GM19467 (cell line): Measurements from ENCODE around the gene PRR5L.
"Not testable (repeated sequence)": the region's sequence is repeated elsewhere in the genome, so short reads cannot be mapped to it uniquely, and the experiment has no call there.

Source experiments
- ATAC-seq: cut with Tn5 transposase; IDR thresholded peaks from one replicate; pipeline ENCODE4 v1.9.1; 2021; ENCODE audit warnings: mild to moderate bottlenecking, moderate library complexity; ENCODE audit not compliant: unreplicated experiment

PRR5L gene

DNA sequence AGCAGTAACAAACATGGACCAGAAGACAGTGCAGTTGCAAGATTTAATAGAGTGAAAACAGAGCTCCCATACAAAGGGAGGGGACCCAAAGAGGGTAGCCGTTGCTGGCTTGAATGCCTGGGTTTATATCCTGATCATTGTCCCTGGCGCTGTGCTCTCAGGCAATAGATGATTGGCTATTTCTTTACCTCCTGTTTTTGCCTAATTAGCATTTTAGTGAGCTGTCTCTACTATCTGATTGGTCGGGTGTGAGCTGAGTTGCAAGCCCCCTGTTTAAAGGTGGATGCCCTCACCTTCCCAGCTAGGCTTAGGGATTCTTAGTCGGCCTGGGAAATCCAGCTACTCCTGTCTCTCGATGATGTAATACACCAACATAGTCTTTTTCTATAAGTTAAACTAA lies 29.3 kb downstream of the PRR5L start:
- ATAC-seq, result not testable (repeated sequence)

DNA sequence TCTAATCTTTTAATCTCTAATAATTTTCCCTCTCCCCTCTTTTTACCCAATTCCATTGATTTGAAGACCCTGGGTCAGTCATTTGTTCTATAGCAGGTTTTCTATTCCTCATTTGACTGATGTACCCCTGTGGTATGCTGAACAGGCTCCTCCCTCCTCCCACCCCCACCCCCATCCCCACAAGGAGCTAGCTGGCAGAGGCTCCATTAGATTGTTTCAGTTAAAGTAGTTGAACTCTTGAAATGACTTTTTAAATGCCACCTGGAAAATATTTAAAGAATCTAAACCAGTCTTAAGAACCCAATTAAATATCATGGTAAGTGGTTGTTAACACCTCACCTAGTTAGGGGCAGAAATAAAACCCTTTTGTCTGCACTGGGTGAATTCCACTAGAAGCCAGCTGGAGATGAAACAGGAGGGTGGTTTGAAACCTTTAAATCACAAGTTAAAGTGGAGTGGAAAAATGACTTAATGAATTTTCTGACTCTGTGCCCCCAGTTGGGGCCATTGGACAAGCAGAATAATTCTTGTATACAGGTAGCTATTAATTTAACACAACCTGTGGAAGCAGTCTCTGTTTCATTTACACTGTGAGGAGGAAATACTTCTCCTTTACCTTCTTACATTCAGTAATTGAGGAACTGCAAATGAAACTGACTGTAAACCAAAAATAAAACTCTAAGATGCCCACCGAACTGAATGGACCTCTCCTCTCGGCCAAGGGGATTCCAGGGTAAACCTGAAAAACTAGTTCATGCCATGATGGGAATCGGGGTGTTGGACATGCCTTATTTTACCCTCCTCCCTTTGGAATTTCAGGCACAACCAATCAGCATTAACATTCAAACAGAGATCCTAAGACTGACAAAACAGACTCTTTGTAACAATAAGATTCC lies 30.7 kb downstream of the PRR5L start:
- ATAC-seq, result peak; percentile 76

DNA sequence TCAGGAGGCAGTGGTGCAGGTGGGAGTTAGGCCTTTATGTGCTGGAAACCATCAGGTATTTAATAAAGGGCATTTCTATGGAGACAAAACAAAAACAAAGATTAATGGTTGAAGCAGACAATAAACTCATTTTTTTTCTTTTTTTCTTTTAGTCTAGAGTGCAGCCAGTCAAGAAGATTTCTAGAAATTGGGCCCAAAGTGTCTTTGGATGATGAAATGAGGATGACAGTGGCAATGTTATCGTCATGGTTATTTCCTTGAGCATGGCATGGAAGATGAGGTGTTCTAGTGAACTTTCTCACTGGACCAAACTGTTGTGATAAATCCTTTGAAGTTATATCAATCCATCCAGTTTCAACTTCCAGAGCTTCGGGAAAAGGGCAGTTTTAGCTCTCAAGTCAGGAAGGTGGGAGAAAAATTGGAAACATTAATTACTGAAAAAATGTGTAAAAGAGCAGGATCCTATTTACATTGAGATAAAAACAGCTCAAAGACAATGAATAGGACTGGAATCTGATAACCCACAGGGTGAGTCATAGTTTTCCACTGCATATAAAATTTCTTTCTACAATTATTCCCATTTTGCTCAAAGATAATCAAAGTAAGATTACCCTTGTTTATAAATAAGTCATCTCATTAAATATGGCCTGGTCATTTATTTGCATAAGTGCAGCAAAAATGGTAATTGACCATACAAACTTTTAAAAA lies 33.0 kb downstream of the PRR5L start:
- ATAC-seq, result no peak

DNA sequence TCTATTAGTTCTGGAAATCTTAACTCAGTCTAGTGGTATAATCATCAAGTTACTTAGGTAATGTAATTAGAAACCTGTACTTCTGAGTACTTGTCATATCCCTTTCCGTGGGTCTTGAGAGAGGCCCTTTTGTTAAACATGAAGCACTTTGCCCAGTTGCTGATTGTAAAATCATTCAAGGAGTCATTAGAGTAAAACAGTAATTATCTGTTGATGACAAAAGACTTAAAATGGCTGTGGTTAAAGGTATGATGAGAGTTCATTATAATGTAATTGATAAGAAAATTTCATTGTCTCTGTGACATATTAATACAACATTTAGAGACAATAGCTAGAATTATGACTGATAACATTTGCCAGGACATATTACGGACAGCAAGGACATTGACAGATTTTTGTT lies 34.3 kb downstream of the PRR5L start:
- no peak for ATAC-seq

DNA sequence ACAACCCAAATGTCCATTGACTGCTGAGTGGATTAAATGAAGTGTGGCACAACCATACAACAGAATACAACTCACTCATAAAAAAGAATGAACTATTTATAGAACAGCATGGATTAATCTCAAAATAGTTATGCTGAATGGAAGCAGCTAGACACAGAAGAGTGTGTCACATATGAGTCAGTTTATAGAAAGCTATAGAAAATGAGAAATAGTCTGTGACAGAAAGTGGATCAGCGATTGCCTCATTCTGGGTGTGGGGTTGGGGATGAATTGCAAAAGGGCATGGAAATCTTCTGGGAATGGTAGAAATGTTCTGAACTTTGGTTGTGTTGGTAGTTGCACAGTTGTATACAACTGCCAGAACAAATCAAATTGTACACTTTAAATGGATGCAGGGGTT lies 37.4 kb downstream of the PRR5L start:
- no peak for ATAC-seq

DNA sequence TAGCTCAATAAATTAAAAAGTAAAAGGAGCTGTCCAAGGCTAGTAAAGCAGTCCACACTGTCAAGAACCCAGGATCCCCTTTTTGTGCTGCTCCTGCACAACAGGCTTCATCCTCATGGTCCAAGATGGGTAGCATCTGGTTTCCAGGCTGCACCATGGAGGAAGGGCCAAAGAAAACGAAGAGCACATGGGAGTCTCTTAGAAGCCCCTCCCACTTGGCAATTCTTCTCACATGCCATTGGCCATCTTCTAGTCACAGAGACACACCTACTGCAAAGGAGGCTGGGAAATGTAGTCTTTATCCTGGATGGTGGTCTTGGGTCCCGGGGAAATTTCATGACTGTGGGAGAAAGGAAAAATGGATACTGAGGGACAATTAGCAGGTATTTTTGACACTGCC lies 37.8 kb downstream of the PRR5L start:
- ATAC-seq, result no peak

DNA sequence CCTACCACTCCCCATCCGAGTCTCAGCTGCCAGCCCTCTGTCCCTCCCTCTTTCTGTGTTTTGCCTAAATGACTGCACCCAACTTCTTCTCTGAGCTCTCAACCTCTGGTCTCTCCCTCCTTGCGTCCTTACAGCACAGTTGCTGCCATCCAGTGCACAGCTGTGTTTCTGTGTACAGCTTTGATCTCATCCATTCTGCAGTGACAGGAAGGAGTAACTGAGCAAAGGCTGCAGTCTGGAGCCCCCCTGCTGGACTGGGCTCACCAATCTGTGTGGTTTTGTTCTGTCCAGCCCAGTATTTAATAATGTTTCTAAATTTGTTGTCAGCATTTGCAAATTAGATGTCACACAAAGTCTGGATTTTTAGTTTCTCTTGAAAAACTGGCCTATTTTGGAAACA lies 43.8 kb downstream of the PRR5L start:
- ATAC-seq, result no peak

DNA sequence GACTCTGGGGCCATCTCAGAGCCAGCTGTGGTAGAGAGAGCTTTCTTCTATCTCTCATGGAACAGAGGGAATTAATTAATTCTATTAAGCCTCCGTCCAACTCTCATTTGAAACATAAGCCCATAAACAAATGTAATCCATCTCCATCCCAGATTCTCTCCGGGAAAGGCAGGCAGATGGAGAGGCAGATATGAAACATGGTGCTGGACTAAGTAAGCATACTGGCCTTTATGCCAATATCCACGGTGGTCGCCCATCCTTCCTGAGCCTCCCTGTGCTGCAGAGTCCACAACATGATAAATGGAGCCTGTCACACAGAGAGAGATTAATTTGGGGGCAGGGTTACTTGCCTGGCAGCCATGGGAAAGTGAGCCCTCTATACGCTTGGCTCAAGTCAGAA lies 44.8 kb downstream of the PRR5L start:
- ATAC-seq, result no peak

DNA sequence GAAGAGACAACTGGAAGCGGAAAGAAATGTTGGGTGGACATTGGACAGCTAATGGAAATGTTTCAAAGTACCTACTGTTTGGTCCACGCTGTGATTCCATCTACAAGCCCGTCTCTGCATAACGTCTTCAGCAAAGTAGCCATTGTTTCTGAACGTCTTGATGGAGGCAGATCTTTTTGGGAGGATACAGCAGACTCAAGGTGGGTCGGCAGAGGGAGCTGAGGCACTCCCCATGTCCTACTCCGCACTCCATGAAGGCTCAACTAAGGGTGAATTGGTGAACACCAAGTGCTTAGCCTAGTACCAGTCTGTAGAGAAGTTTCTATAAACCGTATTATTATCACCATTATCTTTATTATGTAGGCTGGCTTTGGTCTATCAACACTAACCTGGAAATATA lies 45.8 kb downstream of the PRR5L start:
- ATAC-seq, result no peak

DNA sequence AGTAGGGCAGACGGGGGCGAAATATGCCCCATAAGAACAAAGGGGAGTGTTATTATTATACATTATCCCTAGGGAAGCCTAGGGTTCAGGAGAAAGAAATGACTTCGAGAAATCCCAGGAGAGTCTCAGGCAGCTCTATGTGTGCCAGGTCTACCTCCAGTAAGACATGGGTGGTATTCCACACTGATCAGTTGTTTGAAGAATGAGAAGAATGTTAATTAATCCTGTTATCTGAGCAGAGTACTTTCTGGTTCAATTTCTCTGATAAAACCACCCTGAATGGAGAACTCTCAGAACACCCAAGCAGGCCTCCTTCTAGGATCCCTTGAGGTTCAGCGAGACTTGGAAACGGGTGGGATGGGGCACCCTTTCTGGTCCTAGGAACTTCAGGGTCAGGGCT lies 46.2 kb downstream of the PRR5L start:
- no peak for ATAC-seq

DNA sequence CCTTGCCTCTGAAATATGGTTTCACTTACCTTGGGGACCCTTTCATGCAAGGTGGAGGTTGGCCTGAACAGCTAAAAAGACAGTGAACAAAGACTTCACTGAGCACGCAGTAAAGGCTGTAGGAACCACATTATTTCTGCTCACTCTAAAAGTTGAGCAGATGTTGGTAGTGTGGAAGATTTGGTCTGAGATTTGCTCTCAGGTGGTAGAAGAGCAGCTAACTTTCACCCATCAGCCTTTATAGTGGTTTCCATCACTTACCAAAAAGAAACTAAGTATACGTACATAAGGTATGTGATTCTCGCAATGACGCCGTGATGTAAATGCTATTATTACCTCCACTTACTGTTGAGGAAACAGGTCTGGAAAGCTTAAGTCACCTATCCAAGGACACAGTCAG lies 47.3 kb downstream of the PRR5L start:
- ATAC-seq, result no peak

DNA sequence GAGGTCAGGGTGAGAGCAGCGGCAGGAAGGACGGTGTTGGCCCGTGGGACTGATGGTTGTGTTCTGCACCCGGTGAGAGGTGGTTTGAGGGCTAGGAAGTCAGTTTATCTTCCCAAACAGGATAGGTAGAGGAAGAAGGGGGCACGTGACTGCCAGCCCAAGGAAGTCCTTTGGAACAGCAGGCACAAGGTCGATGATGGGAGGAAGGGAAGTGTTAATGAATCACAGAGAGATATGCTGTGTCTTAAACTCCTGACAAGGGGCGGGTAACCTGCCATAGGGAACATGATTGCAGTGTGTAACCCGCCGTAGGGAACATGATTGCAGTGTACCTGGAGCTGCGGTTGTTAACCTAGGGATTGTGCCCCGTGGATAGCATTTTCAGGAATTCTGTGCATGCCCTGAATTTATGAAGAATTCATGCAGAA lies 49.0 kb downstream of the PRR5L start:
- no peak for ATAC-seq

DNA sequence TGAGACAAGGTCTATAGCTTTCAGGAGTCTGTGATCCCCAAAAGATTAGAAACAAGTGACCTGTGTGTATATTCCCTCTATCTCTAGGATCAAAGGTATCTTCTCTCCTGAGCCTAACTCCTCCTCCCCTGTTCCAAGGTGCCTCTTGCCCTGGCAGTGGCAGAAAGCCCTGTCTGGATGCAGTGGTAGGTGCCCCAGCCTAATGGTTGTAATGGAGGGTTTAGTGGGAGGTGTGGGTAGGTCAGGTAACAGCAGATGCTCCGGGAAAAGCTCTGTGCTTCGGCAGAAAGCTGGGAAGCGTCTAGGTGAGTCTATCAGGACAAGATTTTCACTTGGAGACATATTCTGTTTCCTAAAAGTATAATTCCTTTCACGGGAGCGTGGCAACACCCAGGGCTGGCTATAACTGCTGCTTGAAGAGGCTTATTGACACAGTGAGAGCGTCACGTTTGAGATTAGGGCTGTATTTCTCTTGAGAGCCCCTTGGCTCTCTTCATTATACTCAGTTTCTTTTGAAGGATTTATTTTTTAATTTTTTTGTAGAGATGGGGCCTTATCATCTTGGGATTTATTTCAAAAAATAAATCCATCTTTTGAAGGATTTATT lies 49.5 kb downstream of the PRR5L start:
- ATAC-seq, result no peak

DNA sequence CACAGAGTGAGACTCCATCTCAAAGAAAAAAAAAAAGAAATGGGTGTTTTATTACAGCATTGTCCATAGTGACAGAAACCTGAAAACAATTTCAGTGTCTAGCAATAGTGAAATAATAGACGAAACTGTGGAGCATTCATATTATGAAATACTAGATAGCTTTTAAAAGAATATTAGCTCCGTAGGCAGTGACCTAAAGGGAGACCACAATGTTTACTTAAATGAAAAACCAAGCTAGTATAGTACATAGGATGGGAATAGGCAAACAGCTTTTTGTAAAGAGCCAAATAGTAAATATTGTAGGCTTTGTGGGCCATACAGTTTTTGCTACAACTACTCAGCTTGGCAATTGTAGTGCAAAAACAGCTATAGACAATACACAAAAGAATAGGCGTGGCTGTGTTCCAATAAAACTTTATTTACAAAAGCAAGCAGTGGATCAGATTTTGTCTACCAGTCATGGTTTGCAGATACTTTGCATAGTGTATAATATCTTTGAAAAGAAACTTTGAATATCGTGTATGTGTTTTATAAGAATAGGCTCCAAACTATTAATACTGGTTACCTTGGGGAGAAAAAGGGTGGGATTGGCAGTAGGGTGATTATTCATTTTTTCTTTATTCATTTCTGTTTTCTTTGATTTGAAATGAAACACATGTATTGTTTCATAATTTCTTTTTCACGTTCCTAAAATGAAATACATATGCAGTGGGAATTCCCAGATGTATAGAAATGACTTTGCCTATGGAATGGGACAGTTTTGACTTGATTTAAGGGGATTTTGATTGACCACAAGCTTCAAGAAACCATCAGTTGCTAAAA lies 50.7 kb downstream of the PRR5L start:
- ATAC-seq, result no peak

DNA sequence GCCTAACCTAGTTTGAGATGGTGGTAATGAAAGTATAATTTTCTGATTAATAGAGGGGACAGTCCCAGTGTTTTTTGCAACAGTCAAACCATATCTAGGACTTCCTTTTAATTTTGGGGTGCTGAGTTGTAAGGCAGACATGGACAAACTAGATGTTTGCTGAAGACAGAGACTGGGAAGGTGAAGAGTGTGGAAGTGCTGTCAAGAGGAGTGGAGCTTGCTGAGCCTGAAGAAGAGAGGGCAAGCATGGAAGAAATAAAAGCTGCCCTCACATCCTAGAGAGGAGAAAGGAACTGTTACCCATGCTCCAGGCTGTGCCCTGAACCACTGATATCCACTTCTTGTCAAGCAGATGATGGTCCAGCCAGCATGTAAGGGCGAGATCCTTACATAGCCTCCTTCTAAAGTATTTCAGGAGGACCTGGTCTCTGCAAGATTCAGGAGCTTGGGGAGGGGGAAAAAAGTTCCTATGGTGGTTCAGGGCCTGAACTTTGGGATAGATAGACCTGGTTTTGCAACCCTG lies 51.4 kb downstream of the PRR5L start:
- ATAC-seq, result no peak

DNA sequence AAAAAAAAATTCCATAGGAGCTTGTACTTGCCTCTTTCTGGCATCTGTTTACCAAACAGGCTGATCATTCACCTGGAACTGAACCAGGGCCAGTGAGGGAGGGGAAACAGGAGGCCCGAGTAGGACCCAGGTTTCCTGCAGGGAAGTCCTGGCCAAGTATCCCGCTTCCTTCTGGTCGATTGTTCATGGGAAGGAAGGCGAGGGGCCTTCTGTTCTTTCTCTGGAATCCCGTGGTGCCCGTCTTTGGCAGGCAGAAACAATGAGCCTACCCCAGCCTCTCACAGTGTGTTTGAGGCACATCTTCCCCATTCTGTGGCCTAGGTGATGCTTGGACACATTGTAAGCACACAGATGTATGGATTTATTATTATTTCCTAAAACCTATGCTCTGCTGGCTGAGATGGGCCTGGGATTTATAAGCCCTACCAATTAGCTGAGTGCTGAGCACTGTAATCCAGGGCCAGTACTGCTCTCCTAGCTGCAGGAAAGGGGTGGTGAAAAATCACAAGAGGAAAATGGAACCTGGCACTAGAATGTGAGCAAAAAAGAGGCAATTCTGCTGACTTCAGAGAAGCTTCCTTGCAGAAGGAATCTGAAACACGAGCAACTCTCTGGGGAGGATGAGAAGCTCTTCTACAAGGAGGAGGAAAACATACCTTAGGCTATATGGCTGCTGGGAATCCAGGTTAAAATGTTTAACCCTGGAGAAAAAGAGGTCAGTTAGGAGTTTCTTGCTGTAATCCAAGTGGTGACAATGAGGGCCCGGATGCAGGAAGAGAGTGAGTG lies 53.5 kb downstream of the PRR5L start:
- ATAC-seq, result no peak

DNA sequence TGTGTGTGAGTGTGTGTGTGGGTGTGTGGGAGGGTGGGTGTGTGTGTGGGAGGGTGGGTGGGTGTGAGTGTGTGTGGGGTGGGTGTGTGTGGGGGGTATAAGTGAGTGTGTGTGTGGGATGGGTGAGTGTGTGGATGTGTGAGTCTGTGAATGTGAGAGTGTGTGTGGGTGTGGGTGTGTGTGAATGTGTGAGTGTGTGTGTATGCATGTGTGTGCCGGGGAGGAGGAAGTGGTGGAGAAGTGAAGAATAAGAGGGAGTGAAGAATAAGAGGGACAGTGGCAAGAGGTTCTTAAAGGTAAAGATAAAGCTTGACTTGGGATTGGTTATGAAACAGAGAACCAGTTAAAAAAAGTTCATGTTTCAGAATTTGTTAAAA lies 54.0 kb downstream of the PRR5L start:
- ATAC-seq, result no peak

DNA sequence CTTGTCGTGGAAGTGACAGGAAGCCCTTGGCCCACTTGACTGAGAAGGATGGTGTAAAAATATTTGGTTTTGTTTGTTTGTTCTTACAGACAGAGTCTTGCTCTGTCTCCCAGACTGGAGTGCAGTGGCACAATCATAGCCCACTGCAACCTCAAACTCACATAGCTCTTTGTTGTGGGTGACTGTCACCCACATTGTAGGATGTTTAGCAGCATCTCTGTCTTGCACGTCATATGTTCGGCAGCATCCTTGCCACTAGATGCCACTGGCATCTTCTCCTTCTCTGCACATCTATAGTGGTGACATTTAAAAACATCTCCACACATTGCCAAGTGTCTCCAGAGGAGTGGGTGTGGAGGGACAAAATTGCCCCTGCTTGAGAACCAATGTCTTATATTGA lies 56.8 kb downstream of the PRR5L start:
- no peak for ATAC-seq

DNA sequence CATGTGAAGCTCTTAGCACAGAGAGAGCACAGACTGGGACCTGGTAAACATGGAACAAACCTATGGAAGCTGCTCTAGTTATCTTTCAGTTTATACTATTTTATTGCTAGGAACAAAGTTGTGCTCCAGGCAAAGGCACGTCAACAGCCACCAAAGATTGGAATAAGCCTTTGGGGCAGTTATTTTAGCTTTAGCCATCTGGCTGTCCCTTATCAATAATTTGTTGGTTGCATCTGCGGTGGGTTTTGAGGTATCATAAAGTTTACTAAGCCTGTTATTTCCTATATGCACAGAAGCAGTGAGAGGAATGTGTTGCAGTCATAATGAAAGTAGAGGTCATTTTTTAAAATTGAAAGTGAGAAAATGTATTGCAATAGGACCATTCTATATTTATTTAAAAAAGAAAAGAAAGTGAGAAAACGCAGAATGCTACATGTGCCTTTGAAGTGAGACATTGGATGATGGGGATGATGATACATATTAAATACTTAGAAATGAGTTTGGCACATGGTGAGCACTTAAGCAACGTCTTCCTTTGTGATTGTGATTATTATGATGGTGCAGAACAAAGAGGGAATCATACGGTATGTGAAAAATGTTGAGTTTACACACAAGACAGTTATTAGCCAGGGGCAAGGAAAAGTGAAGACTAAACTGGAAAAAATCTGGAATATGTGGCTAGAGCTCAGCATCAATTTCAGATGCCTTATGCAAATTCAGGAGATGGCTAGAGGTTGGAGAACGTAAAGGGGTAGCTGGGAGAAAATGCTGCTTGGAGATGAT lies 58.3 kb downstream of the PRR5L start:
- peak; percentile 78 for ATAC-seq
